Liver (tissue), 9 donors: Measurements from ENCODE around the gene WDR76. TPM values are rescaled to one million over a fixed set of nuclear protein-coding genes. Genes with fewer than 3 reads are reported as not detected.
"Not testable (repeated sequence)": the region's sequence is repeated elsewhere in the genome, so short reads cannot be mapped to it uniquely, and the experiment has no call there.

Experiments
- DNase-seq: peaks from one replicate; pipeline ENCODE4 v3.0.0-alpha.2; 2017; ENCODE audit warnings: low spot score
- H3K27ac ChIP-seq, 2 donors: one replicate each; pipeline ENCODE4 v1.7.0; 2013; ENCODE audit warnings: inconsistent platforms in 2 of 2, low read length in 2 of 2, control low read depth in 1 of 2, low read depth in 1 of 2, mild to moderate bottlenecking in 1 of 2
- H3K27me3 ChIP-seq, 4 donors: one replicate each; pipeline versions ENCODE4 v1.6.1 to v1.7.0; 2013; ENCODE audit warnings: low read length in 3 of 4, inconsistent platforms in 1 of 4, mild to moderate bottlenecking in 1 of 4, moderate library complexity in 1 of 4; ENCODE audit not compliant: control insufficient read depth in 4 of 4, insufficient read depth in 4 of 4
- H3K36me3 ChIP-seq, 4 donors: one replicate each; pipeline versions ENCODE4 v1.6.1 to v1.7.0; 2013; ENCODE audit warnings: low read length in 3 of 4, mild to moderate bottlenecking in 3 of 4, low read depth in 1 of 4, moderate library complexity in 1 of 4; ENCODE audit not compliant: control insufficient read depth in 4 of 4, insufficient read depth in 3 of 4
- H3K4me1 ChIP-seq, 4 donors: one replicate each; pipeline versions ENCODE4 v1.6.1 to v1.7.0; 2013; ENCODE audit warnings: low read length in 3 of 4, mild to moderate bottlenecking in 3 of 4, moderate library complexity in 1 of 4; ENCODE audit not compliant: control insufficient read depth in 4 of 4, insufficient read depth in 4 of 4
- H3K4me3 ChIP-seq, 3 donors: one replicate each; pipeline versions ENCODE4 v1.6.1 to v1.7.0; 2013; ENCODE audit warnings: low read length in 3 of 3, control low read depth in 1 of 3, low read depth in 1 of 3, mild to moderate bottlenecking in 1 of 3
- H3K9ac ChIP-seq, 2 donors: one replicate each; pipeline ENCODE4 v1.7.0; 2013; ENCODE audit warnings: low read length in 2 of 2, mild to moderate bottlenecking in 2 of 2, moderate library complexity in 2 of 2, control low read depth in 1 of 2, low read depth in 1 of 2
- H3K9me3 ChIP-seq, 4 donors: one replicate each; pipeline versions ENCODE4 v1.6.1 to v1.7.0; 2013; ENCODE audit warnings: low read length in 3 of 4; ENCODE audit not compliant: control insufficient read depth in 4 of 4
- ATF3 ChIP-seq: IDR thresholded peaks from 2 replicates; pipeline ENCODE4 v1.6.1; 2016; ENCODE audit warnings: antibody characterized with exemption
- CTCF ChIP-seq: fragments of 150-350 bp; IDR thresholded peaks from 2 replicates; pipeline ENCODE4 v1.5.1; 2017; ENCODE audit warnings: improper control_type of control experiment, low read depth, low read length; ENCODE audit not compliant: missing input control
- EGR1 ChIP-seq, 2 donors: IDR thresholded peaks; 2 replicates each; pipeline ENCODE4 v1.6.1; 2016 to 2018; ENCODE audit warnings: antibody characterized with exemption in 2 of 2, low read depth in 2 of 2
- FOXA1 ChIP-seq: IDR thresholded peaks from 2 replicates; pipeline ENCODE4 v1.6.1; 2016; ENCODE audit warnings: antibody characterized with exemption
- FOXA2 ChIP-seq: IDR thresholded peaks from 2 replicates; pipeline ENCODE4 v1.6.1; 2016; ENCODE audit warnings: antibody characterized with exemption
- GABPA ChIP-seq, 2 donors: IDR thresholded peaks in 1 of 2; conservative IDR thresholded peaks in 1 of 2; 2 replicates each; pipeline ENCODE4 v1.6.1; 2016; ENCODE audit warnings: antibody characterized with exemption in 2 of 2, mild to moderate bottlenecking in 1 of 2, moderate library complexity in 1 of 2
- HNF4G ChIP-seq: IDR thresholded peaks from 2 replicates; pipeline ENCODE4 v1.6.1; 2016; ENCODE audit warnings: antibody characterized with exemption
- MAX ChIP-seq: IDR thresholded peaks from 2 replicates; pipeline ENCODE4 v1.6.1; 2016; ENCODE audit warnings: antibody characterized with exemption
- NR2F2 ChIP-seq: IDR thresholded peaks from 2 replicates; pipeline ENCODE4 v1.6.1; 2016; ENCODE audit warnings: antibody characterized with exemption
- RAD21 ChIP-seq, 2 donors: IDR thresholded peaks; 2 replicates each; pipeline ENCODE4 v1.6.1; 2016; ENCODE audit warnings: antibody characterized with exemption in 2 of 2, mild to moderate bottlenecking in 2 of 2
- REST ChIP-seq: IDR thresholded peaks from 2 replicates; pipeline ENCODE4 v1.6.1; 2016; ENCODE audit warnings: antibody characterized with exemption, mild to moderate bottlenecking
- RXRA ChIP-seq, 2 donors: IDR thresholded peaks; 2 replicates each; pipeline ENCODE4 v1.6.1; 2017 to 2018; ENCODE audit warnings: antibody characterized with exemption in 2 of 2, mild to moderate bottlenecking in 1 of 2
- SP1 ChIP-seq: IDR thresholded peaks from 2 replicates; pipeline ENCODE4 v1.6.1; 2018; ENCODE audit warnings: antibody characterized with exemption, mild to moderate bottlenecking
- TAF1 ChIP-seq: conservative IDR thresholded peaks from 2 replicates; pipeline ENCODE4 v1.6.1; 2016; ENCODE audit warnings: antibody characterized with exemption, mild to moderate bottlenecking
- YY1 ChIP-seq: IDR thresholded peaks from 2 replicates; pipeline ENCODE4 v1.6.1; 2016; ENCODE audit warnings: antibody characterized with exemption, mild to moderate bottlenecking
- WGBS: extraction: QIAGEN DNeasy Blood & Tissue Kit; methylation state at CpG from one replicate; pipeline ENCODE4 v1.1.7; 2013; 5-methylcytosine and 5-hydroxymethylcytosine counted together
- polyA plus RNA-seq, 2 donors: library from polyadenylated mRNA; stranded (reverse) in 1 of 2; unstranded in 1 of 2; fragments of 200-250 nt in 1 of 2; fragments of >200 nt in 1 of 2; fragmentation: Nextera tagmentation in 1 of 2; extraction: Ambion mirVana in 1 of 2; gene quantifications; one replicate each; pipeline versions ENCODE4 v1.2.1 to v1.2.3, GENCODE V29; 2013 to 2015
- total RNA-seq, 2 donors: library from RNA; depleted of rRNA; stranded (reverse); fragments of >200 nt; gene quantifications; one replicate each; pipeline ENCODE4 v1.2.3, GENCODE V29; 2014
- donor health status: healthy.
- donor health status: healthy.
- donor health status: healthy.
- donor health status: healthy.
- donor health status: healthy.

WDR76 gene
- total and polyA plus RNA-seq, 4 donors: 0.44 to 17.4 (median 0.81) TPM

- H3K27ac ChIP-seq, H3K36me3 ChIP-seq, H3K9ac ChIP-seq: not testable (repeated sequence)
Observed at GRCh38 chr15:43866636-43867035, 39.8 kb downstream of the WDR76 start.

GRCh38 chr15:43867096-43867495 is 40.3 kb downstream of the WDR76 start:
- no peak overlapping the region for H3K4me3 ChIP-seq
- H3K9me3 ChIP-seq: no peaks in the 10 kb centered on the region
- no peak overlapping the region for H3K27ac ChIP-seq
- WGBS: 90% methylated on average over 5 of the region's 5 CpGs
- no peaks in the 10 kb centered on the region for H3K36me3 ChIP-seq
- H3K9ac ChIP-seq: no peak overlapping the region
- DNase-seq: no peak
- no peaks in the 10 kb centered on the region for H3K4me1 ChIP-seq
- no peak for TF ChIP-seq HNF4G
- TF ChIP-seq TAF1: no peak
- no peak for TF ChIP-seq NR2F2
- TF ChIP-seq EGR1 (IDR thresholded peaks at IDR 0.05; ENCODE audit: low read depth in 2 of 2): no peak
- TF ChIP-seq SP1: no peak
- TF ChIP-seq YY1: no peak
- TF ChIP-seq CTCF: no peak
- no peak for TF ChIP-seq RAD21 (IDR thresholded peaks at IDR 0.05)
- TF ChIP-seq RXRA (IDR thresholded peaks at IDR 0.05): no peak
- TF ChIP-seq FOXA1: no peak
- TF ChIP-seq GABPA (IDR thresholded peaks at IDR 0.05 in 1 of 2, conservative IDR thresholded peaks at IDR 0.05 in 1 of 2): no peak
- no peaks in the 10 kb centered on the region for H3K27me3 ChIP-seq

More at GRCh38 chr15:43866636-43867035, 39.8 kb downstream of the WDR76 start:
- DNase-seq, H3K27me3 ChIP-seq, H3K4me1 ChIP-seq, H3K4me3 ChIP-seq, H3K9me3 ChIP-seq: not testable (repeated sequence)
- 97% methylated on average over 10 of the region's 10 CpGs for WGBS

GRCh38 chr15:43868406-43868805 is 41.6 kb downstream of the WDR76 start:
- Histone ChIP-seq H3K4me1 (no peaks in the 10 kb centered on the region), H3K4me3 (no peak overlapping the region), H3K27me3 (no peaks in the 10 kb centered on the region), H3K27ac (no peak overlapping the region), H3K9ac (no peak overlapping the region), H3K36me3 (no peaks in the 10 kb centered on the region), H3K9me3 (no peaks in the 10 kb centered on the region)
- 84% methylated on average over 2 of the region's 2 CpGs for WGBS
- no peak for TF ChIP-seq NR2F2
- DNase-seq: no peak

GRCh38 chr15:43871835-43872234 is 45.0 kb downstream of the WDR76 start:
- whole genome bisulfite sequencing: 99% methylated on average over 2 of the region's 2 CpGs
- Histone ChIP-seq H3K4me3 (no peak overlapping the region), H3K4me1 (no peaks in the 10 kb centered on the region), H3K27ac (no peak overlapping the region), H3K9me3 (no peaks in the 10 kb centered on the region), H3K27me3 (no peaks in the 10 kb centered on the region), H3K9ac (no peak overlapping the region), H3K36me3 (no peaks in the 10 kb centered on the region)
- no peak for DNase-seq
- TF ChIP-seq RAD21 (IDR thresholded peaks at IDR 0.05) (no peak), RXRA (IDR thresholded peaks at IDR 0.05) (no peak), FOXA2 (no peak), REST (no peak), CTCF (no peak), ATF3 (no peak), MAX (no peak), GABPA (IDR thresholded peaks at IDR 0.05 in 1 of 2, conservative IDR thresholded peaks at IDR 0.05 in 1 of 2) (no peak), NR2F2 (no peak), HNF4G (no peak), EGR1 (IDR thresholded peaks at IDR 0.05; ENCODE audit: low read depth in 2 of 2) (no peak)
